GM20000 (cell line): ENCODE measurements around the gene KIF26B.
"Not testable (repeated sequence)": the region's sequence is repeated elsewhere in the genome, so short reads cannot be mapped to it uniquely, and the experiment has no call there.

Experiments
- DNase-seq: peaks from one replicate; pipeline ENCODE4 v3.0.0; 2012; ENCODE audit warnings: low spot score
- CTCF ChIP-seq: IDR thresholded peaks from 2 replicates; pipeline ENCODE4 v1.5.1; 2012; ENCODE audit warnings: mild to moderate bottlenecking, control low read depth; ENCODE audit errors: extremely low read depth, missing control alignments

Gene KIF26B

GRCh38 chr1:245322673-245323072, 167.9 kb downstream of the KIF26B start:
- DNase-seq: no peak
- TF ChIP-seq CTCF: no peak

GRCh38 chr1:245323765-245324164, 169.0 kb downstream of the KIF26B start:
- not testable (repeated sequence) for DNase-seq

GRCh38 chr1:245325922-245326795, 171.4 kb downstream of the KIF26B start:
- no peak for DNase-seq
- no peak for TF ChIP-seq CTCF

GRCh38 chr1:245327360-245327759, 172.6 kb downstream of the KIF26B start:
- TF ChIP-seq CTCF: no peak
- DNase-seq: no peak

GRCh38 chr1:245327842-245328241, 173.1 kb downstream of the KIF26B start:
- no peak for TF ChIP-seq CTCF

GRCh38 chr1:245330951-245331350, 176.2 kb downstream of the KIF26B start:
- TF ChIP-seq CTCF: no peak
- no peak for DNase-seq

More at GRCh38 chr1:245327842-245328241, 173.1 kb downstream of the KIF26B start:
- DNase-seq: no peak

GRCh38 chr1:245332085-245332484, 177.3 kb downstream of the KIF26B start:
- no peak for DNase-seq
- no peak for TF ChIP-seq CTCF

- no peak for DNase-seq
- no peak for TF ChIP-seq CTCF
Observed at GRCh38 chr1:245332513-245332912, 177.7 kb downstream of the KIF26B start.
